HG03045 (cell line): ENCODE measurements around the gene MBD6.
"Not testable (repeated sequence)": the region's sequence is repeated elsewhere in the genome, so short reads cannot be mapped to it uniquely, and the experiment has no call there.

Experiments
- ATAC-seq: cut with Tn5 transposase; IDR thresholded peaks from one replicate; pipeline ENCODE4 v1.9.1; 2021; ENCODE audit warnings: mild to moderate bottlenecking, moderate library complexity; ENCODE audit not compliant: unreplicated experiment

The MBD6 gene

GRCh38 chr12:57548488-57548887, 25.9 kb downstream of the MBD6 start:
- ATAC-seq, result no peak

GRCh38 chr12:57549203-57549908, 26.7 kb downstream of the MBD6 start:
- no peak for ATAC-seq

- ATAC-seq, result no peak
Measured at GRCh38 chr12:57549909-57550640, 27.5 kb downstream of the MBD6 start, which contains the start of gene KIF5A. Gene KIF5A, plus strand, starts transcription at chr12:57550044. Its CDS starts 228 bp downstream, at chr12:57550272.

- no peak for ATAC-seq
Measured at GRCh38 chr12:57550641-57551549, 28.3 kb downstream of the MBD6 start.

GRCh38 chr12:57551637-57552305, 29.1 kb downstream of the MBD6 start:
- no peak for ATAC-seq

- no peak for ATAC-seq
Measured at GRCh38 chr12:57552306-57552651, 29.7 kb downstream of the MBD6 start.

- no peak for ATAC-seq
Measured at GRCh38 chr12:57552835-57553313, 30.2 kb downstream of the MBD6 start.

GRCh38 chr12:57553343-57554202, 30.9 kb downstream of the MBD6 start:
- ATAC-seq, result no peak

GRCh38 chr12:57554453-57554852, 31.8 kb downstream of the MBD6 start:
- ATAC-seq, result no peak

GRCh38 chr12:57554897-57555296, 32.3 kb downstream of the MBD6 start:
- no peak for ATAC-seq

GRCh38 chr12:57558864-57559263, 36.2 kb downstream of the MBD6 start:
- ATAC-seq, result no peak

GRCh38 chr12:57560516-57560915, 37.9 kb downstream of the MBD6 start:
- ATAC-seq, result no peak

- ATAC-seq, result not testable (repeated sequence)
Measured at GRCh38 chr12:57561117-57561516, 38.5 kb downstream of the MBD6 start.

- no peak for ATAC-seq
Measured at GRCh38 chr12:57563358-57563757, 40.7 kb downstream of the MBD6 start.

GRCh38 chr12:57564178-57564740, 41.6 kb downstream of the MBD6 start:
- ATAC-seq, result no peak

GRCh38 chr12:57568838-57569237, 46.2 kb downstream of the MBD6 start:
- no peak for ATAC-seq

- no peak for ATAC-seq
Measured at GRCh38 chr12:57569858-57570257, 47.2 kb downstream of the MBD6 start.

- not testable (repeated sequence) for ATAC-seq
Measured at GRCh38 chr12:57570438-57570837, 47.8 kb downstream of the MBD6 start.
